ENCODE data around the gene FRMD8.

Gene FRMD8, protein sequence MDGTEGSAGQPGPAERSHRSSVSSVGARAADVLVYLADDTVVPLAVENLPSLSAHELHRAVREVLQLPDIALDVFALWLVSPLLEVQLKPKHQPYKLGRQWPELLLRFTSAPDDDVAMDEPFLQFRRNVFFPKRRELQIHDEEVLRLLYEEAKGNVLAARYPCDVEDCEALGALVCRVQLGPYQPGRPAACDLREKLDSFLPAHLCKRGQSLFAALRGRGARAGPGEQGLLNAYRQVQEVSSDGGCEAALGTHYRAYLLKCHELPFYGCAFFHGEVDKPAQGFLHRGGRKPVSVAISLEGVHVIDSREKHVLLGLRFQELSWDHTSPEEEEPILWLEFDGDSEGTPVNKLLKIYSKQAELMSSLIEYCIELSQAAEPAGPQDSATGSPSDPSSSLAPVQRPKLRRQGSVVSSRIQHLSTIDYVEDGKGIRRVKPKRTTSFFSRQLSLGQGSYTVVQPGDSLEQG

DNA sequence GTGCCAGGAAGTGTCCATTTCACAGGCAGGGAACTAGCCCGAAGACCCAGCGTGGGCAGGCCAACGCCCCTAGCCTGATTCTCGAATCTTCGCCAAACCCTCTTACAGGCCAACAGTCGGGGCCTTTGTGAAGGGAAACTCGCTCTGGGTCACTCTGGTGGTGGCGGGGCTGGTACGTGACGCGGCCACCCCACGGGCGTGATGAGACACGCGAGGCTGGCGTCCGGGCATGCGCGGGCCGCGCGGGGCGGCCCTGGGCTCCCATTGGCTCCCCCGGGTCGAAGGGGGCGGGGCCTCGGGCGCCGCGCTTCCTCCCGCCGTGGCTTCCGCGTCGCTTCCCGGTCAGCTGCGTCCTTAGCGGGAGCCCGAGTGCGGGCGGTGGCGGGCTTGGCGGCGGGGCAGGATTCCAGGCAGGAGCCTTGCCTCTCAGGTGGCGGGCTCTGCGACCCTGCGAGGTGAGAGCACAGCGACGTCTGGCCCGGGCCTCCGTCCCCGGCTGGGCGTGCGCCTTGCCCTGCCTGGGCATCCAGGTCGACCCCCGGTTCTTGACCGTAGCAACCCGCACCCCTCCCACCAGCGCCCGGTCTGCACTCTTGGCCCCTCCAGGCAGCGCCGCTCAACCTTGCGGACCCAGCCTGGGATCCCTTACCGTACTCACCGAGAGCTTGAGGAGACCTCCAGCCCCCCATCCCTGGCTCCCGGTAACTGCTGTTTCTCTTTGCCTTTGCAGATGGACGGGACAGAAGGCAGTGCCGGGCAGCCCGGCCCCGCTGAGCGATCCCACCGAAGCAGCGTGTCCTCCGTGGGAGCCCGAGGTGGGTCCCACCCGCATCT, at the start of gene FRMD8:
Gene FRMD8, plus strand, starts transcription at position 331 of the 834 bp plus-strand sequence. Its CDS starts 400 bp downstream, at position 731.
- TF ChIP-seq CTCF (IDR thresholded peaks at IDR 0.05; ENCODE audit: low read depth, low read length, missing control alignments): no peak
- H3K4me3 ChIP-seq (replicated peaks; ENCODE audit: low read depth, low read length): peak within 1 kb of the TSS; percentile 81
- no peak for DNase-seq (ENCODE audit: extremely low read depth, low read depth)

DNA sequence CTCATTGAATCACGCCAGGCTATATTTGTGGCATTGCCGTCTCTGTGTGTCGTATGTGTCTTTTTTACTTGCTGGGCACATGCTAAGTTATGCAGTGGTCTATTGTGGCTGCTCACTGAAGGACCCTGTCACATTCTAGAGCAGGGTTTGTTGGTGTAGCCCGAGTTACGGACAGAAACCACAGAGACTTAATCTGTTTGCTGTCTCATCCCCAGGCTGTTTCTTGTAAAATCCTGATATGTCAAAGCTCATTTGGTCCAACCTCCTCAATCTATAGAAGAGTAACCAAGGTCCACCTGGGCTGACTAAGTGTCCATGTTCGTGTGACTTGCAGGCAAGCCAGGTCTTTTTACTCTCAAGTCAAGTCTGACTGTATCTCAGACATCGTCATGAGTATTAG, 47.8 kb upstream of the FRMD8 start:
- TF ChIP-seq CTCF (IDR thresholded peaks at IDR 0.05; ENCODE audit: low read depth, low read length, missing control alignments): no peak
- H3K4me3 ChIP-seq (replicated peaks; ENCODE audit: low read depth, low read length): no peak overlapping the region
- DNase-seq (ENCODE audit: extremely low read depth, low read depth): no peak

- H3K4me3 ChIP-seq (replicated peaks; ENCODE audit: low read depth, low read length): no peak overlapping the region
- TF ChIP-seq CTCF (IDR thresholded peaks at IDR 0.05; ENCODE audit: low read depth, low read length, missing control alignments): no peak
- no peak for DNase-seq (ENCODE audit: extremely low read depth, low read depth)
Observed at GRCh38 chr11:65340226-65340625, 46.2 kb upstream of the FRMD8 start.

GRCh38 chr11:65341856-65342255, 44.6 kb upstream of the FRMD8 start:
- TF ChIP-seq CTCF (IDR thresholded peaks at IDR 0.05; ENCODE audit: low read depth, low read length, missing control alignments): no peak
- DNase-seq (ENCODE audit: extremely low read depth, low read depth): no peak
- H3K4me3 ChIP-seq (replicated peaks; ENCODE audit: low read depth, low read length): no peak overlapping the region

- H3K4me3 ChIP-seq (replicated peaks; ENCODE audit: low read depth, low read length): no peak overlapping the region
- DNase-seq (ENCODE audit: extremely low read depth, low read depth): no peak
- TF ChIP-seq CTCF (IDR thresholded peaks at IDR 0.05; ENCODE audit: low read depth, low read length, missing control alignments): no peak
Observed at GRCh38 chr11:65351511-65351910, 34.9 kb upstream of the FRMD8 start.

DNA sequence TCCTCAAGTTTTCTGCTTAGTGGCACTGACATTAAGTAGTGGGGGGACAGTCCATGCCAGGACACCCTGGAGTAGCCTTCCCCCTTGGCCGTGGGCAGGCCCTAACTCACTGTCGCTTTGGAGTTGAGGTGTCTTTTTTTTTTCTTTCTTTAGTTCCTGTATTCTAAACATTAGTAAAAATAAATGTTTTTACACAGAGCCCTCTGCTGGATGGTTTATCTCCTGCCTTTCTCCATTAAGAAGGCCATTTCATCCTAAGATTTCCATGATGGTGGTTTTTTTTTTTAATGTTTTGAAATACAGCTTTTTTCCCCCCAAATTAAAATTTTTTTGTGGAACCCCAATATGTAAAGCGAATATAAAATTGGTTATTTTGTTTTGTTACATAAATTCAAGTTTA, 33.7 kb upstream of the FRMD8 start:
- no peak for DNase-seq (ENCODE audit: extremely low read depth, low read depth)
- no peak overlapping the region for H3K4me3 ChIP-seq (replicated peaks; ENCODE audit: low read depth, low read length)
- peak; percentile 34 for TF ChIP-seq CTCF (IDR thresholded peaks at IDR 0.05; ENCODE audit: low read depth, low read length, missing control alignments)
